ENCODE results near the gene INSYN1. TPM values are rescaled to one million over a fixed set of nuclear protein-coding genes. Genes with fewer than 3 reads are reported as not detected.
"Not testable (repeated sequence)": the region's sequence is repeated elsewhere in the genome, so short reads cannot be mapped to it uniquely, and the experiment has no call there.

The INSYN1 gene
- not detected for total RNA-seq

DNA sequence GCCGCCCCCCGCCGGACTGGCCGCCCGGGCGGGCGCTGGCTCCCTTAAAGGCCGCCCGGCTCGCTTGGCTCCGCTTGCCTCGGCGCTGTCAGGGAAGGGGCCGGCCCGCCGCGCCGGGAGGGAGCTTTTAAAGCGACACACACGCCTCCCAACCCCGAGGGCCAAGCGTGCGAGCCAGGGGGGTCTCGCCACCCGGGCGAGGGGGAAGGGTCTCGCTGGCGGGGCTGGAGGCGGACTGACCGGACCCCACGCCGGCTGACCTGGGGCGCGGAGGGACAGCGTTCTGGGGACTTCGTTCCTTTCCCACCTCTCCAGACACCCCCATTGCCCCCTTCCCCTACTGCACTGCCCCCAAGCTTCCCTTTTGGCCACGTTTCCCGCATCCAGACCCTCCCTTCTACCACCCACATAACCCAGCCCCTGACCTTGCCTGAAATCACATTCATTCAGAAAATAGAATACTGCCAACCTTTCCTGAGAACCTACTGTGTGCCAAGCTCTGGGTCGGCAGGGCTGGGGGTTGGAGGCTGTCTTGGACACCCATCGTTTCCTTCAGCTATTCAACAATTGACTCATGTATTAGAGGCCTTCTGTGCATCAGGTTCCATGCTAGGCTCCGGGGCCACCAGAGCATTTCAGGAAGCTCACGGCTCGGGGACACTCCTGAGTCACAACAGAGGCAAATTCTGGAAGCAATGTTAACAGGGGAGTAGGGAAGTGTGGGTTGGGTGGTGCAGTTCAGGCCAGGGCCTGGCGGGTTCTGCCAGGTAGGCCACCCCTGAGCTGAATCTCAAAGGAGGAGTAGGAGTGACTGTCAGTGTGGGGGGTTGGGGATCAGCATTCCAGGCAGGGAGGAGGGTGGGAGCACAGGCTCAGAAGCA, at the start of gene INSYN1:
INSYN1 (minus strand) TSS at position 102 of the 881 bp plus-strand sequence. CDS start 2,221 bp downstream, outside the sequence.
- no peak for DNase-seq
- H3K4me1 Mint-ChIP-seq (ENCODE audit: low read depth) = no peaks in the 10 kb centered on the region
- H3K9me3 Mint-ChIP-seq (ENCODE audit: insufficient read depth) = no peaks in the 10 kb centered on the region
- ATAC-seq = no peak
- peaks cover 53% of the 10 kb centered on the region for H3K27me3 Mint-ChIP-seq (ENCODE audit: low read depth)
- ChIA-PET POLR2A (no interaction called here), CTCF (no interaction called here)
- H3K36me3 Mint-ChIP-seq (ENCODE audit: low read depth) = no peaks in the 10 kb centered on the region
- H3K27ac Mint-ChIP-seq = no peak within 1 kb of the TSS
- H3K4me3 Mint-ChIP-seq = no peak within 1 kb of the TSS

DNA sequence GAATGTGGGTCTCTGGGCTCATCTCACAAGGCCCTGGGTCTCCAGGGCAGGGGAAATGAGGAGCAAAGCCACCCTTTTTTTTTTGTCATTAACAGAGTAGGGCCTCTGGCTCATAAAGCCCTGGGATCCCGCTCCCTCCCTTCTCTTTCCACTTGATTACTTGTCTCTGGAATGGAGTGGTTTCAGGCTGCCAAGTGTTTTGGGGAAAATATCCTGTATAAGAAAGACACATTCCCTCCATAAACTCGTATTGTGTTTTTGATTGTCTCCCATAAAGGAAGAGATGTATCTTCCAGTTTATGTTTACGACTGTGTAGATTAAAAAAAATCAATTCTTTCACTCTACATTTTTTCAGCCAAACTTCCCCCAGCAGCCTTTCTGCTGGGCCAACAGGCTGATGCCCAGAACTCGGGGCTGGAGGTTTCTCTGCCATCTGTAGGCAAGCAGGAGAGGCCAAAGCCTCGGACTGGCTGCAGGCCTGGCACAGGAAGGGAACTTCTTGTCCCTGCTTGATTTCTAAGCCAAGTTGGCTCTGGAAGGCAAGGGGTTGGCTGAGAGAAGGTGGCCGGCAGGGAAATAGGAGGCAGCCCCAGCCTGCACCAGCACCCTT, 49.4 kb upstream of the INSYN1 start:
- ATAC-seq = no peak
- CTCF ChIA-PET = no interaction called here

GRCh38 chr15:73800662-73801345, 47.7 kb upstream of the INSYN1 start:
- DNase-seq = no peak
- Mint-ChIP-seq H3K9me3 (ENCODE audit: insufficient read depth) (no peaks in the 10 kb centered on the region), H3K27ac (no peak overlapping the region), H3K4me1 (ENCODE audit: low read depth) (peaks cover 10% of the 10 kb centered on the region), H3K27me3 (ENCODE audit: low read depth) (no peaks in the 10 kb centered on the region), H3K4me3 (no peak overlapping the region), H3K36me3 (ENCODE audit: low read depth) (no peaks in the 10 kb centered on the region)
- ATAC-seq = no peak
- ChIA-PET CTCF (no interaction called here), POLR2A (no interaction called here)

More for the DNA sequence above, 49.4 kb upstream of the INSYN1 start:
- POLR2A ChIA-PET = no interaction called here
- H3K4me3 Mint-ChIP-seq = no peak overlapping the region
- H3K9me3 Mint-ChIP-seq (ENCODE audit: insufficient read depth) = no peaks in the 10 kb centered on the region
- DNase-seq = no peak
- no peak overlapping the region for H3K27ac Mint-ChIP-seq
- no peaks in the 10 kb centered on the region for H3K27me3 Mint-ChIP-seq (ENCODE audit: low read depth)
- no peaks in the 10 kb centered on the region for H3K36me3 Mint-ChIP-seq (ENCODE audit: low read depth)
- peaks cover 10% of the 10 kb centered on the region for H3K4me1 Mint-ChIP-seq (ENCODE audit: low read depth)

- Mint-ChIP-seq H3K27ac (no peak overlapping the region), H3K27me3 (ENCODE audit: low read depth) (no peaks in the 10 kb centered on the region), H3K4me3 (no peak overlapping the region), H3K4me1 (ENCODE audit: low read depth) (peaks cover 10% of the 10 kb centered on the region), H3K9me3 (ENCODE audit: insufficient read depth) (no peaks in the 10 kb centered on the region), H3K36me3 (ENCODE audit: low read depth) (no peaks in the 10 kb centered on the region)
- ChIA-PET CTCF (no interaction called here), POLR2A (no interaction called here)
- ATAC-seq = no peak
- no peak for DNase-seq
These were observed 46.3 kb upstream of the INSYN1 start for GRCh38 chr15:73799466-73799865.

DNA sequence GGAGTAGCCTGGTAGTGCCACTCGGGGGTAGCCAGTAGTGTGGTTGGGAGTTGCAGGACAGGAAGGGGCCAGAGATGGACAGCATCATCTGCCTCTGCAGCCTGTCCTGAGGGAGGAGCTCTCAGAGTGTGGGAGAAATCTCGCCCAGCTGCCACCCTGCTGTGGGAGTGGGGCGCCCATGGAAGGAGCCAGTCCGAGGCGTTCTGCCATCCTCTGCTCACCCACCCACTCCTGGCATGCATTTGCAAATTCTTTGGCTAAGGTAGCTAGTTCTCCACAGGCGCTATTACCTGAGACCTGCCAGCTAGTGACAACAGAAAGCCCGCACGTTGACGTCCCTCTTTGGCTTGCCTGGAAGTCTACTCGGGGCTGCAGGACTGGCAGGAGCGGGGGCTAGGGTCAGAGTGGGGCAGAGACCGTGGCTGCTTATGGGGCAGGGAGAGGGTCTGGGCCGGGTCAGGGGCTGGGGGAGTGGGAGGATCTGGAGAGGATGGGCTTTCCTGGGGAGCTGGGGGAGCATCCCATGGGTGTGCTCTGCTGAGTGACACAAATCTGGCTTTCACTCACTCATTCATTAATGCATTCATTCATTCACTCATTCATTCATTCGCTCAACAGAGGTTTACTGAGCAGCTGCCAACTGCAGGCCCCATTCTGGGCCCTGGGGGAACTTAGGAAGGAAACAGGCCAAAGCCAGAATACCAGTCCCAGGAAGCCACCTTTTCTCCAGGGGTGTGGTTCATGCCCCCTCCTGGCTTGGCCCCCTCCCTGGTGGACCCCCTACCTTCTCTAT, 44.4 kb upstream of the INSYN1 start:
- no peak for ATAC-seq
- peaks cover 10% of the 10 kb centered on the region for H3K4me1 Mint-ChIP-seq (ENCODE audit: low read depth)
- H3K27me3 Mint-ChIP-seq (ENCODE audit: low read depth) = peaks cover 1% of the 10 kb centered on the region
- no peak for DNase-seq
- ChIA-PET CTCF (no interaction called here), POLR2A (no interaction called here)
- H3K27ac Mint-ChIP-seq = no peak overlapping the region
- H3K4me3 Mint-ChIP-seq = no peak overlapping the region
- H3K36me3 Mint-ChIP-seq (ENCODE audit: low read depth) = no peaks in the 10 kb centered on the region
- H3K9me3 Mint-ChIP-seq (ENCODE audit: insufficient read depth) = no peaks in the 10 kb centered on the region

DNA sequence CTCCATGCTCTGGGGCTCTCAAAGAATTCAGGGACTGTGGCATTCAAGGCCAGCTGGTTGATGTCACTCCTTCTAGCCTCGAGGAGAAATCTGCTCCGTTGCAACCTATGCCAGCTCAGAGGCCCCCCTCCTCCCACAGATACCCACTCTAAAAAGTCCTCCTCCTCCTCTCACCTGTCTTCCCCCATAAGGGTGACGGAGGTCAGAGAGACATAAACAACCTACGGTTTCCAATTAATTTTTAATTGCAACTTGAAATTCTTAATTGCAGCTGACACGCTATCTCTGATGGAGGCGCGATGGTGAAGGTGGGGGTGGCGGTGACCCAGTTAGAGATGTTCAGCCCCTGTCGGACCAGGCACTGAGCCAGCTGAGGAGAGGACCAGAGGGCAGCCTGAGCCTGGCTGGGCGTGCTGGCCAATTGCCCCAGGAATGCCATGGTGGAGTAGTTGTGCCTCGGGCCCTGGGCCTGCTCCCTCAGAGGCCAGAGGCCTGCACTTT, 43.2 kb upstream of the INSYN1 start:
- no peak for ATAC-seq
- POLR2A ChIA-PET = no interaction called here
- Mint-ChIP-seq H3K27ac (no peak overlapping the region), H3K4me1 (ENCODE audit: low read depth) (peaks cover 10% of the 10 kb centered on the region), H3K4me3 (no peak overlapping the region), H3K9me3 (ENCODE audit: insufficient read depth) (no peaks in the 10 kb centered on the region), H3K36me3 (ENCODE audit: low read depth) (no peaks in the 10 kb centered on the region), H3K27me3 (ENCODE audit: low read depth) (peaks cover 2% of the 10 kb centered on the region)
- CTCF ChIA-PET = no interaction called here
- DNase-seq = no peak

DNA sequence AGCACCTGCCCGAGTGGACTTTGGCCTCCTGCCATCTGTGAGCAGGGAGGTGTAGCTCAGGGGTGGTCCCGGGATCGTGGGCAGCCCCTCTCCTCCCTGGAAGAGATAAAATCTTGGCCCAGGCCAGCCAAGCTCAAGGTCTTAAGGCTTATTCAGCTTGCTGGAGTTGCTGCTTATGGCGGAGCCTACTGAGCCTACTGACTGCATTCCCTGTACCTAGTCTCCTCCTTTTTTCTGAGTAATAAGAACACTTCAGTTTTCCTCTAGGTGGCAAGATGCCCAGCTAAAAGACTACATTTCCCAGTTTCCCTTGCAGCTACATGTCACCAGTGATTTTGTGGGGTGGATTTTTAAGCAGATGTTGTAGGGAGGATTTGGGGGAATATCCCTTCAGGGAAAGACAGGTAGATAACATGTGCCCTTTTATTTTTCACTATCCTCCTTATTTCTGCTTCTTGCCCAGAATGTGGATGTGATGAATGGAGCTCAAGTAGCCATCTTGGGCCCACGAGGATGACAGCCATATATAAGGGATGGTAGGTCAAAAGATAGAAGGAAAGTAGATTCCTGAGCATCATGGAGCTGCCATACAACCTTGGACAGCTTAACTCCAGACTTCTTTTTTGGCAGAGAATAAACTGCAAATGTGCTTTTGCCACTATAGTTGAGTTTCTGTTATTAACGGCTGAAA, 41.4 kb upstream of the INSYN1 start:
- CTCF ChIA-PET = no interaction called here
- no peak for DNase-seq

DNA sequence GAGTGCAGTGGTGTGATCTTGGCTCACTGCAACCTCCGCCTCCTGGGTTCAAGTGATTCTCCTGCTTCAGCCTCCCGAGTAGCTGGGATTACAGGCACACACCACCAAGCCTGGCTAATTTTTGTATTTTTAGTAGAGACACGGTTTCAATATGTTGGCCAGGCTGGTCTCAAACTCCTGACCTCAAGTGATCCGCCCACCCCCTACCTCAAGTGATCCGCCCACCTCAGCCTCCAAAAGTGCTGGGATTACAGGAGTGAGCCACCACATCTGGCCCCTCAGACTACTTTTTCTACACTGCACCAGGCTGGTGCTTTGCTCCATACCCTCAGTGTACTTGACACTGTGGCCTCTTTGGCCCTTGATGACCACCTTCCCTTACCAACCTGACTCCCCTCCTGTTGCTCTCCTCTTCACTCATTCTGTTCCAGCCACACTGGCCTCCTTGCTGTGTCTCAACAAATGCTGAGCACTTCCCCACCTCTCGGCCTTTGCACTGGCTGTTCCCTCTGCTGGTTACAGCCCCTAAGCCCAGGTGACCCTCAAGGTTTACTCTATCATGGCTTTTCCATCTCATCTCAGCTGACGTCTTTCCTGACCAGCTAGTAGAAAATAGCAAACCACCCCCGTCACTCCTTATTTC, 39.9 kb upstream of the INSYN1 start:
- H3K4me3 Mint-ChIP-seq; CTCF ChIA-PET; H3K27ac Mint-ChIP-seq; H3K9me3 Mint-ChIP-seq (ENCODE audit: insufficient read depth); ATAC-seq; H3K27me3 Mint-ChIP-seq (ENCODE audit: low read depth); POLR2A ChIA-PET; DNase-seq; H3K36me3 Mint-ChIP-seq (ENCODE audit: low read depth); H3K4me1 Mint-ChIP-seq (ENCODE audit: low read depth): not testable (repeated sequence)

More for the DNA sequence above, 41.4 kb upstream of the INSYN1 start:
- ATAC-seq = no peak
- H3K4me3 Mint-ChIP-seq = no peak overlapping the region
- H3K27ac Mint-ChIP-seq = no peak overlapping the region
- H3K4me1 Mint-ChIP-seq (ENCODE audit: low read depth) = peaks cover 6% of the 10 kb centered on the region
- peaks cover 2% of the 10 kb centered on the region for H3K27me3 Mint-ChIP-seq (ENCODE audit: low read depth)
- no peaks in the 10 kb centered on the region for H3K36me3 Mint-ChIP-seq (ENCODE audit: low read depth)
- no peaks in the 10 kb centered on the region for H3K9me3 Mint-ChIP-seq (ENCODE audit: insufficient read depth)
- POLR2A ChIA-PET = no interaction called here

GRCh38 chr15:73792415-73792814, 39.3 kb upstream of the INSYN1 start:
- ATAC-seq = no peak

GRCh38 chr15:73789521-73790240, 36.5 kb upstream of the INSYN1 start:
- ATAC-seq (no peak), DNase-seq (no peak)
- no peaks in the 10 kb centered on the region for H3K36me3 Mint-ChIP-seq (ENCODE audit: low read depth)
- H3K9me3 Mint-ChIP-seq (ENCODE audit: insufficient read depth) = no peaks in the 10 kb centered on the region
- H3K27me3 Mint-ChIP-seq (ENCODE audit: low read depth) = peaks cover 2% of the 10 kb centered on the region
- CTCF ChIA-PET = no interaction called here
- POLR2A ChIA-PET = no interaction called here
- no peak overlapping the region for H3K27ac Mint-ChIP-seq
- H3K4me3 Mint-ChIP-seq = no peak overlapping the region
- H3K4me1 Mint-ChIP-seq (ENCODE audit: low read depth) = no peaks in the 10 kb centered on the region

More at GRCh38 chr15:73792415-73792814, 39.3 kb upstream of the INSYN1 start:
- ChIA-PET CTCF (no interaction called here), POLR2A (no interaction called here)
- Mint-ChIP-seq H3K27me3 (ENCODE audit: low read depth) (peaks cover 2% of the 10 kb centered on the region), H3K4me1 (ENCODE audit: low read depth) (no peaks in the 10 kb centered on the region), H3K4me3 (no peak overlapping the region), H3K9me3 (ENCODE audit: insufficient read depth) (no peaks in the 10 kb centered on the region), H3K36me3 (ENCODE audit: low read depth) (no peaks in the 10 kb centered on the region), H3K27ac (no peak overlapping the region)
- DNase-seq = no peak
